22Rv1 (cell line): ENCODE measurements around the gene SPAG7.

ENCODE experiments used
- ZFX ChIP-seq: fragments of 450-650 bp; IDR thresholded peaks from 2 replicates; pipeline ENCODE4 v1.6.1; 2017; ENCODE audit warnings: antibody characterized with exemption, borderline replicate concordance
- TF ChIP-seq, protein P1 (sequence below): fragments of 450-650 bp; IDR thresholded peaks from 2 replicates; pipeline ENCODE4 v1.5.1; 2017; ENCODE audit warnings: mild to moderate bottlenecking

DNA sequence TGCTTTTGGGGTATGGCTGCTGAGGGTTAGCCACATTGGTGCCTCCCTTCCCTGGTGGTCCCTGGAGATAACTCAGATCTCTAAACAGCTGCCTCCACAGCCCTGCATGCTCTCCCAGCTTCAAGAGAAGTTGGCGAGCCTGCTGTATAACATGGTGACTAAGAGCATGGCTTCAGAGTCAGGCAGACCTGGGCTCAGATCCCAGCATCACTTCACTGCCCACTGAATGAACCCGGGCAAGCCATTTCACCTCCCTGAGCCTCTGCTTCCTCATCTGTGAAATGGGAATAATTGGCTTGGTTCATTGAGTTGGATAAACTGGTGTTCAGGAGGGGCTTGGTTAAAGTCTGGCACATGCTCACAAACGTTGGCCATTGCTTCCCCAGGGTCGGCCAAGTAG is 46.7 kb upstream of the SPAG7 start:
- TF ChIP-seq, protein P1, sequence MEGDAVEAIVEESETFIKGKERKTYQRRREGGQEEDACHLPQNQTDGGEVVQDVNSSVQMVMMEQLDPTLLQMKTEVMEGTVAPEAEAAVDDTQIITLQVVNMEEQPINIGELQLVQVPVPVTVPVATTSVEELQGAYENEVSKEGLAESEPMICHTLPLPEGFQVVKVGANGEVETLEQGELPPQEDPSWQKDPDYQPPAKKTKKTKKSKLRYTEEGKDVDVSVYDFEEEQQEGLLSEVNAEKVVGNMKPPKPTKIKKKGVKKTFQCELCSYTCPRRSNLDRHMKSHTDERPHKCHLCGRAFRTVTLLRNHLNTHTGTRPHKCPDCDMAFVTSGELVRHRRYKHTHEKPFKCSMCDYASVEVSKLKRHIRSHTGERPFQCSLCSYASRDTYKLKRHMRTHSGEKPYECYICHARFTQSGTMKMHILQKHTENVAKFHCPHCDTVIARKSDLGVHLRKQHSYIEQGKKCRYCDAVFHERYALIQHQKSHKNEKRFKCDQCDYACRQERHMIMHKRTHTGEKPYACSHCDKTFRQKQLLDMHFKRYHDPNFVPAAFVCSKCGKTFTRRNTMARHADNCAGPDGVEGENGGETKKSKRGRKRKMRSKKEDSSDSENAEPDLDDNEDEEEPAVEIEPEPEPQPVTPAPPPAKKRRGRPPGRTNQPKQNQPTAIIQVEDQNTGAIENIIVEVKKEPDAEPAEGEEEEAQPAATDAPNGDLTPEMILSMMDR = no peak
- no peak for TF ChIP-seq ZFX
